ENCODE measurements around the gene DEGS1.

Gene DEGS1

GRCh38 chr1:224212618-224213061 is 29.6 kb downstream of the DEGS1 start:
- DNase-seq (ENCODE audit: insufficient read length, low spot score): no peak
- FAIRE-seq: no peak

GRCh38 chr1:224213438-224214119 is 30.5 kb downstream of the DEGS1 start:
- FAIRE-seq: no peak

GRCh38 chr1:224216382-224216781 is 33.3 kb downstream of the DEGS1 start:
- FAIRE-seq: no peak
- DNase-seq (ENCODE audit: insufficient read length, low spot score): no peak

More at GRCh38 chr1:224213438-224214119, 30.5 kb downstream of the DEGS1 start:
- no peak for DNase-seq (ENCODE audit: insufficient read length, low spot score)

GRCh38 chr1:224217655-224218623 is 34.9 kb downstream of the DEGS1 start:
- DNase-seq (ENCODE audit: insufficient read length, low spot score): no peak
- FAIRE-seq: no peak

- FAIRE-seq: no peak
- no peak for DNase-seq (ENCODE audit: insufficient read length, low spot score)
Observed at GRCh38 chr1:224219011-224219611, 36.1 kb downstream of the DEGS1 start.

- no peak for DNase-seq (ENCODE audit: insufficient read length, low spot score)
- no peak for FAIRE-seq
Observed at GRCh38 chr1:224219612-224220059, 36.6 kb downstream of the DEGS1 start.

- FAIRE-seq (no peak), DNase-seq (ENCODE audit: insufficient read length, low spot score) (no peak)
Observed at GRCh38 chr1:224223819-224224714, 41.0 kb downstream of the DEGS1 start.

GRCh38 chr1:224226849-224227502 is 43.9 kb downstream of the DEGS1 start:
- no peak for FAIRE-seq
- no peak for DNase-seq (ENCODE audit: insufficient read length, low spot score)

- no peak for FAIRE-seq
- no peak for DNase-seq (ENCODE audit: insufficient read length, low spot score)
Observed at GRCh38 chr1:224234017-224234416, 51.0 kb downstream of the DEGS1 start.

- no peak for DNase-seq (ENCODE audit: insufficient read length, low spot score)
- no peak for FAIRE-seq
Observed at GRCh38 chr1:224235813-224236493, 52.9 kb downstream of the DEGS1 start.

GRCh38 chr1:224237119-224237881 is 54.3 kb downstream of the DEGS1 start:
- DNase-seq (ENCODE audit: insufficient read length, low spot score): no peak

GRCh38 chr1:224238212-224238611 is 55.2 kb downstream of the DEGS1 start:
- DNase-seq (ENCODE audit: insufficient read length, low spot score): no peak
- no peak for FAIRE-seq

More at GRCh38 chr1:224237119-224237881, 54.3 kb downstream of the DEGS1 start:
- no peak for FAIRE-seq

- no peak for DNase-seq (ENCODE audit: insufficient read length, low spot score)
- no peak for FAIRE-seq
Observed at GRCh38 chr1:224238756-224239155, 55.7 kb downstream of the DEGS1 start.

All from HTR-8/SVneo (cell line).